A673 (cell line): ENCODE data around the gene PPRC1. TPM values are rescaled to one million over a fixed set of nuclear protein-coding genes. Genes with fewer than 3 reads are reported as not detected.

ENCODE experiments used
- BruUV-seq: library from RNA; stranded (reverse); fragments of 400-500 nt; replicated peaks from 2 replicates; lab custom pipeline; 2021; lab: Mats Ljungman, UMichigan
- CTCF ChIA-PET: fragments of 300-600 bp; sonication (Branson Sonifier 250); formaldehyde crosslinking; loops from one replicate; lab custom pipeline; 2022; ENCODE audit warnings: antibody characterized with exemption; lab: Charles Lee
- POLR2A ChIA-PET: fragments of 300-600 bp; sonication (Branson Sonifier 250); formaldehyde crosslinking; loops from one replicate; lab custom pipeline; 2022; ENCODE audit warnings: antibody characterized with exemption; ENCODE audit not compliant: low non-redundant PET; lab: Charles Lee
- DNase-seq: peaks from one replicate; pipeline ENCODE4 v3.0.0-alpha.2; 2015; ENCODE audit warnings: low spot score
- H3K27ac ChIP-seq: fragments of 200-600 bp; sonication (generic); 2 replicates; pipeline ENCODE4 v1.5.1; 2016; ENCODE audit warnings: mixed run types, low read depth, mild to moderate bottlenecking, mixed read lengths, antibody characterized with exemption, low read length; ENCODE audit not compliant: poor library complexity, severe bottlenecking
- H3K27me3 ChIP-seq: fragments of 200-600 bp; sonication (generic); replicated peaks from 2 replicates; pipeline ENCODE4 v1.6.1; 2017; ENCODE audit warnings: mixed run types, low read depth, mild to moderate bottlenecking, mixed read lengths, antibody characterized with exemption, low read length; ENCODE audit not compliant: insufficient read depth, poor library complexity
- H3K36me3 ChIP-seq: fragments of 200-600 bp; sonication (generic); 2 replicates; pipeline ENCODE4 v1.6.1; 2016; ENCODE audit warnings: mixed run types, mild to moderate bottlenecking, mixed read lengths, antibody characterized with exemption, low read length; ENCODE audit not compliant: insufficient read depth, poor library complexity, severe bottlenecking
- H3K4me1 ChIP-seq: fragments of 200-600 bp; sonication (generic); 2 replicates; pipeline ENCODE4 v1.6.1; 2017; ENCODE audit warnings: mixed run types, mild to moderate bottlenecking, mixed read lengths, antibody characterized with exemption, low read length; ENCODE audit not compliant: insufficient read depth, poor library complexity, severe bottlenecking
- H3K4me3 ChIP-seq: fragments of 200-600 bp; sonication (generic); 2 replicates; pipeline ENCODE4 v1.5.1; 2016; ENCODE audit warnings: low read depth, mixed run types, mild to moderate bottlenecking, mixed read lengths, low read length; ENCODE audit not compliant: poor library complexity, severe bottlenecking
- H3K9me3 ChIP-seq: fragments of 200-600 bp; sonication (generic); 2 replicates; pipeline ENCODE4 v1.6.1; 2016; ENCODE audit warnings: mixed run types, low read depth, mild to moderate bottlenecking, mixed read lengths, antibody characterized with exemption, low read length; ENCODE audit not compliant: poor library complexity, severe bottlenecking
- CTCF ChIP-seq: fragments of 300-800, 200-600 bp; sonication (generic); conservative IDR thresholded peaks from 2 replicates; pipeline ENCODE4 v1.5.1; 2017; ENCODE audit warnings: low read depth, mild to moderate bottlenecking, antibody characterized with exemption, low read length, moderate library complexity, mixed read lengths
- EZH2 ChIP-seq: fragments of 200-600 bp; sonication (generic); IDR thresholded peaks from 2 replicates; pipeline ENCODE4 v1.6.1; 2017; ENCODE audit warnings: borderline replicate concordance, low read depth, mild to moderate bottlenecking, mixed read lengths, antibody characterized with exemption, low read length; ENCODE audit not compliant: poor library complexity, severe bottlenecking
- intact Hi-C: fragments of 100-400 bp; cut with micrococcal nuclease; formaldehyde crosslinking; loops from one replicate; pipeline ENCODE4 v1.10.0; 2022; ENCODE audit not compliant: unreplicated experiment
- total RNA-seq: library from RNA; stranded (reverse); gene quantifications from 2 replicates; pipeline ENCODE4 v1.2.3, GENCODE V29; 2021

The PPRC1 gene
- total RNA-seq, 1 experiment from 2014 or later, result 103 TPM

DNA sequence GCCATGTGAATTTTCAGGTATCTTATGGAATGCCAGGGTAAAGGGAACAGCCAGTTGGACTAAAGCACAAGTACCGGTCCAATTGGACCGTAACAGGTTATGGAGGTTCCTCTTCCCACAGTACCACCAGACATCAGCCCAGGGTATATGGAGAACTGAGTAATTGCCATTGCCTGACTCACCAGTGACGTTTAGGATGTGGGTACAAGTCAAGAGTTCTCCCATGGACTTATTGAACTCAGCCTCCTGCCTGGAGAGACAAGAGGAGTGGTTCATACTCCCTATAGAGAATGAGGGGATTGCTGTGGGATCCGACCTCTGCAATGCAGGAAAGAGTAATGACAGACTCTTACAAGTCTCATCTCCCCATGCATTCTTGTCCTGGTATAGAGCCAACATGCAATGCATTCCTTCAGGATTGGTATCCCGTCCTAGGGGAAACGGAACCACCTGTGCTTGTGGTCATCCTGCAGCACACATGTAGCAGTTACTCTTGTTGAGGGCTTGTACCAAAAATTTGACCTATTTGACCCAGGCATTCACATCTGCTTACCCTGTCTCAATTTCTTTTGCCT is 62.5 kb downstream of the PPRC1 start:
- intact Hi-C loops, result no loop called here

GRCh38 chr10:102196893-102197292 is 64.1 kb downstream of the PPRC1 start:
- TF ChIP-seq CTCF (no peak), EZH2 (no peak)
- Histone ChIP-seq H3K4me3 (no peak overlapping the region), H3K4me1 (no peaks in the 10 kb centered on the region), H3K9me3 (peaks cover 2% of the 10 kb centered on the region), H3K36me3 (no peaks in the 10 kb centered on the region), H3K27me3 (no peaks in the 10 kb centered on the region), H3K27ac (no peak overlapping the region)
- no TSS peak for BruUV-seq
- ChIA-PET CTCF (no interaction called here), POLR2A (no interaction called here)
- no peak for DNase-seq
- intact Hi-C loops, result no loop called here

More for the DNA sequence above, 62.5 kb downstream of the PPRC1 start:
- H3K36me3 ChIP-seq, result no peaks in the 10 kb centered on the region
- CTCF ChIA-PET, result no interaction called here
- peaks cover 9% of the 10 kb centered on the region for H3K9me3 ChIP-seq
- no TSS peak for BruUV-seq
- H3K27ac ChIP-seq, result no peak overlapping the region
- H3K27me3 ChIP-seq, result no peaks in the 10 kb centered on the region
- TF ChIP-seq EZH2 (no peak), CTCF (no peak)
- no peaks in the 10 kb centered on the region for H3K4me1 ChIP-seq
- no peak overlapping the region for H3K4me3 ChIP-seq
- POLR2A ChIA-PET, result no interaction called here
- no peak for DNase-seq

GRCh38 chr10:102198027-102198426 is 65.2 kb downstream of the PPRC1 start:
- H3K4me3 ChIP-seq, result no peak overlapping the region
- H3K4me1 ChIP-seq, result no peaks in the 10 kb centered on the region
- intact Hi-C loops, result no loop called here
- H3K36me3 ChIP-seq, result no peaks in the 10 kb centered on the region
- no peak for TF ChIP-seq CTCF
- no peak for TF ChIP-seq EZH2
- H3K9me3 ChIP-seq, result no peaks in the 10 kb centered on the region
- H3K27ac ChIP-seq, result no peak overlapping the region
- DNase-seq, result no peak
- ChIA-PET CTCF (no interaction called here), POLR2A (no interaction called here)
- BruUV-seq, result no TSS peak
- no peaks in the 10 kb centered on the region for H3K27me3 ChIP-seq

Other genes with a start within 250 kb of the PPRC1 start
- 17.8 and 19.7 TPM in 2 replicates for gene ARMH3, start 76.9 kb upstream of the PPRC1 start, total RNA-seq
- 12.6 and 15.7 TPM in 2 replicates for gene HPS6, start 67.7 kb upstream of the PPRC1 start, total RNA-seq
- 78.5 and 82.4 TPM in 2 replicates for gene LDB1, start 12.7 kb upstream of the PPRC1 start, total RNA-seq
- 194 and 225 TPM in 2 replicates for gene NOLC1, start 19.3 kb downstream of the PPRC1 start, total RNA-seq
- 0.44 TPM in 1 of 2 replicates, not detected in the other for gene ELOVL3, start 93.3 kb downstream of the PPRC1 start, total RNA-seq
- gene PITX3, start 108.5 kb downstream of the PPRC1 start, total RNA-seq, result not detected in 2 replicates
- 48.4 and 50.0 TPM in 2 replicates for gene GBF1, start 112.5 kb downstream of the PPRC1 start, total RNA-seq